Suprapubic skin (tissue), 3 donors: ENCODE measurements around the gene CTSE.

Source experiments
- CTCF ChIP-seq, 2 donors: fragments of 200-600 bp in 1 of 2; fragments of 450-650 bp in 1 of 2; sonication (generic) in 1 of 2; IDR thresholded peaks; one replicate each; pipeline ENCODE4 v1.5.1; 2016 to 2019; ENCODE audit warnings: antibody characterized with exemption in 2 of 2, mild to moderate bottlenecking in 1 of 2, moderate library complexity in 1 of 2
- EP300 ChIP-seq: sonication (generic); formaldehyde crosslinking; IDR thresholded peaks from one replicate; pipeline ENCODE4 v1.6.1; 2017; ENCODE audit warnings: antibody characterized with exemption

- TF ChIP-seq EP300 = no peak
- no peak for TF ChIP-seq CTCF (IDR thresholded peaks at IDR 0.05)
Measured at GRCh38 chr1:206011057-206011456, 12.6 kb downstream of the CTSE start.
